ENCODE results near the gene UTP14C. TPM values are rescaled to one million over a fixed set of nuclear protein-coding genes. Genes with fewer than 3 reads are reported as not detected.

The UTP14C gene
- total and polyA plus RNA-seq, 12 donors: 1.4 to 21.4 (median 14.1) TPM

DNA sequence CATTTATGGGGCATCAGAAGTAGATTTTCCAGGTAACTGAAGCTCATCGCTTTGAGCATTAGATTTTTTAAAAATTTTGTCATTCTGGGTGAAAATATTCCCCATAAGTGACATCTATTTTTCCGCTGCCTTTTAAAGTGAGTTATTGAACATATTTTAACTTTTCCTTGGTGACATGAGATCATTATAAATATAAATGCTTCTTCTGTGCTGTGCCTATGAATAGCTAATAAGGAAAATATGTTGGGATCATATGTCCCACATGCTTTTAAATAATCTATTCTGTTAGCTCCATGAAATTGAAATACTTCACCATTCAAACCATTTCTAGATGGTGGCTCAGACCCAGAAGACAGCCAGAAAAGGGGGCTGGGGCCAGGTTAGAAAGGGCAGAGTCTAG, 27.3 kb upstream of the UTP14C start:
- 95 to 99% (median 96%) methylated on average over 2 of the region's 2 CpGs for WGBS, 4 donors
- TF ChIP-seq POLR2A (IDR thresholded peaks at IDR 0.05): no peak
- no peak for TF ChIP-seq CTCF (IDR thresholded peaks at IDR 0.05)

GRCh38 chr13:51997641-51998330, 26.7 kb upstream of the UTP14C start:
- no peak overlapping the region for H3K27ac ChIP-seq
- H3K9me3 ChIP-seq (replicated peaks in 1 of 3): no peaks in the 10 kb centered on the region
- no peaks in the 10 kb centered on the region for H3K4me1 ChIP-seq (replicated peaks in 1 of 2)
- TF ChIP-seq POLR2A (IDR thresholded peaks at IDR 0.05) (no peak), CTCF (IDR thresholded peaks at IDR 0.05) (no peak)
- no peaks in the 10 kb centered on the region for H3K36me3 ChIP-seq (replicated peaks in 1 of 2)
- intact Hi-C loops (cut with DNase I): no loop called here
- H3K27me3 ChIP-seq: no peaks in the 10 kb centered on the region
- no peak overlapping the region for H3K4me3 ChIP-seq
- no peak for DNase-seq
- 68 to 78% (median 71%) methylated on average over 8 of the region's 8 CpGs for WGBS, 4 donors

More for the DNA sequence above, 27.3 kb upstream of the UTP14C start:
- Histone ChIP-seq H3K9me3 (replicated peaks in 1 of 3) (no peaks in the 10 kb centered on the region), H3K4me1 (replicated peaks in 1 of 2) (no peaks in the 10 kb centered on the region), H3K36me3 (replicated peaks in 1 of 2) (no peaks in the 10 kb centered on the region), H3K27me3 (no peaks in the 10 kb centered on the region), H3K27ac (no peak overlapping the region), H3K4me3 (no peak overlapping the region)
- DNase-seq: no peak
- intact Hi-C loops (cut with DNase I): no loop called here

DNA sequence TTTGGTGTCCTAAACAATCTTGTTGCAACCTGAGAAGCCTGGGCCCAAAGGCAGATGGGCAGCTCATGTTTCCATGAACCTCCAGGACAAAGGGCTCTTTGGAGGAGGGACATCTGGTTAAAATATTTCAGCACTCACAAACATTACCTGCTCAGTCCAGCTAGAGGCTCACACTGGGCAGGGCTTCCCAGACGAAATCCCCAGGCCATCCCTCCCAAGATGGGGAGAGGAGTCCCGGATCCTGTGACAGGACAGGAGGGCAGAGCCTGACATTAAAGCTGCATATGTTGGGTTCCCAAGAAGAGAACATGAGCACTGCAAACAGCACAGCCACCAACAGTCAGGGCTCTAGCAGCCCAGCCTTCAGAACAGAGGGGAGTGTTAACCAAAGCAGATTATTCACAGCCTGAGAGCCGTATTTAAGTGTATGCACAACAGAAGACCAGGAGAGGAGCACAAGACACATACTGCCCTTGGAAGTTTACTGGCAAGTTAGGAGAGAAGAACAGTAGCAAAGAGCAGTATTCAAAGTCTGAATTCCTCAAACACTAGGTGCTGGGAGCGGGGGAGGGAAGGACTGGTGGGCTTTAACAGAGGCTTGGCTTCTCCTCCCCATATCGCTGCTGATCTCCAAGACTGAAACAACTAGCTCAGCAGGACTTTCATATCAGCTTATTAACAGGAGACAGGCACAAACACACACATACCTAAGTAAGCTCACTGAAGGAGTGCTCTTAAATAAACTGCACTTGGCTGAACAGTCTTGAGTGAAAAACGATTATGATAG, 25.6 kb upstream of the UTP14C start:
- WGBS, 4 donors: 51 to 62% (median 58%) methylated on average over 4 to 6 of the region's 6 CpGs
- Histone ChIP-seq H3K27ac (no peak overlapping the region), H3K4me3 (no peak overlapping the region), H3K4me1 (replicated peaks in 1 of 2) (no peaks in the 10 kb centered on the region), H3K27me3 (no peaks in the 10 kb centered on the region), H3K36me3 (replicated peaks in 1 of 2) (no peaks in the 10 kb centered on the region), H3K9me3 (replicated peaks in 1 of 3) (no peaks in the 10 kb centered on the region)
- no peak for TF ChIP-seq POLR2A (IDR thresholded peaks at IDR 0.05)
- no peak for TF ChIP-seq CTCF (IDR thresholded peaks at IDR 0.05)
- intact Hi-C loops (cut with DNase I): no loop called here
- no peak for DNase-seq

GRCh38 chr13:51999510-51999911, 25.0 kb upstream of the UTP14C start:
- H3K9me3 ChIP-seq (replicated peaks in 1 of 3): no peaks in the 10 kb centered on the region
- 65 to 74% (median 71%) methylated on average over 13 of the region's 13 CpGs for WGBS, 4 donors
- DNase-seq: no peak
- no peaks in the 10 kb centered on the region for H3K36me3 ChIP-seq (replicated peaks in 1 of 2)
- no peak for TF ChIP-seq CTCF (IDR thresholded peaks at IDR 0.05)
- no peak for TF ChIP-seq POLR2A (IDR thresholded peaks at IDR 0.05)
- H3K27me3 ChIP-seq: no peaks in the 10 kb centered on the region
- H3K27ac ChIP-seq: no peak overlapping the region
- H3K4me1 ChIP-seq (replicated peaks in 1 of 2): no peaks in the 10 kb centered on the region
- intact Hi-C loops (cut with DNase I): no loop called here
- H3K4me3 ChIP-seq: no peak overlapping the region
